HL-60 (cell line): Measurements from ENCODE around the gene KIF3A.

Source experiments
- DNase-seq, 2 experiments: peaks; one replicate each; pipeline ENCODE4 v3.0.0-alpha.2; 2010 to 2020; ENCODE audit warnings: low read depth in 1 of 2, low spot score in 1 of 2
- H3K27ac ChIP-seq: fragments of 250-450 bp; sonication (Bioruptor Pico); replicated peaks from 2 replicates; pipeline ENCODE4 v1.5.1; 2020; ENCODE audit warnings: mild to moderate bottlenecking, moderate library complexity
- H3K27me3 ChIP-seq: fragments of 250-450 bp; sonication (Bioruptor Pico); 2 replicates; pipeline ENCODE4 v1.5.1; 2021; ENCODE audit warnings: mild to moderate bottlenecking, moderate library complexity; ENCODE audit not compliant: insufficient read depth, poor library complexity, severe bottlenecking
- H3K4me3 ChIP-seq: replicated peaks from 2 replicates; pipeline ENCODE4 v1.5.1; 2011; ENCODE audit warnings: mild to moderate bottlenecking, control low read depth, low read length; ENCODE audit not compliant: insufficient read depth
- GABPA ChIP-seq: IDR thresholded peaks from 2 replicates; pipeline ENCODE4 v1.6.1; 2012; ENCODE audit warnings: low read depth
- POLR2AphosphoS5 ChIP-seq: IDR thresholded peaks from 2 replicates; pipeline ENCODE4 v1.6.1; 2012; ENCODE audit warnings: low read depth
- SPI1 ChIP-seq: IDR thresholded peaks from 2 replicates; pipeline ENCODE4 v1.6.1; 2012; ENCODE audit warnings: low read depth, mild to moderate bottlenecking, borderline replicate concordance
- TF ChIP-seq, protein P1 (sequence below): IDR thresholded peaks from one replicate; pipeline ENCODE4 v1.5.1; 2011; ENCODE audit warnings: low read length, control low read depth, inconsistent platforms; ENCODE audit not compliant: insufficient read depth
- TF ChIP-seq, protein P2 (sequence below): IDR thresholded peaks from 2 replicates; pipeline ENCODE4 v1.6.1; 2012; ENCODE audit warnings: low read depth; ENCODE audit not compliant: insufficient replicate concordance

KIF3A gene

GRCh38 chr5:132653716-132654115 is 83.6 kb downstream of the KIF3A start:
- H3K27me3 ChIP-seq, result no peaks in the 10 kb centered on the region
- TF ChIP-seq, protein P1, sequence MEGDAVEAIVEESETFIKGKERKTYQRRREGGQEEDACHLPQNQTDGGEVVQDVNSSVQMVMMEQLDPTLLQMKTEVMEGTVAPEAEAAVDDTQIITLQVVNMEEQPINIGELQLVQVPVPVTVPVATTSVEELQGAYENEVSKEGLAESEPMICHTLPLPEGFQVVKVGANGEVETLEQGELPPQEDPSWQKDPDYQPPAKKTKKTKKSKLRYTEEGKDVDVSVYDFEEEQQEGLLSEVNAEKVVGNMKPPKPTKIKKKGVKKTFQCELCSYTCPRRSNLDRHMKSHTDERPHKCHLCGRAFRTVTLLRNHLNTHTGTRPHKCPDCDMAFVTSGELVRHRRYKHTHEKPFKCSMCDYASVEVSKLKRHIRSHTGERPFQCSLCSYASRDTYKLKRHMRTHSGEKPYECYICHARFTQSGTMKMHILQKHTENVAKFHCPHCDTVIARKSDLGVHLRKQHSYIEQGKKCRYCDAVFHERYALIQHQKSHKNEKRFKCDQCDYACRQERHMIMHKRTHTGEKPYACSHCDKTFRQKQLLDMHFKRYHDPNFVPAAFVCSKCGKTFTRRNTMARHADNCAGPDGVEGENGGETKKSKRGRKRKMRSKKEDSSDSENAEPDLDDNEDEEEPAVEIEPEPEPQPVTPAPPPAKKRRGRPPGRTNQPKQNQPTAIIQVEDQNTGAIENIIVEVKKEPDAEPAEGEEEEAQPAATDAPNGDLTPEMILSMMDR, result no peak
- TF ChIP-seq, protein P2, sequence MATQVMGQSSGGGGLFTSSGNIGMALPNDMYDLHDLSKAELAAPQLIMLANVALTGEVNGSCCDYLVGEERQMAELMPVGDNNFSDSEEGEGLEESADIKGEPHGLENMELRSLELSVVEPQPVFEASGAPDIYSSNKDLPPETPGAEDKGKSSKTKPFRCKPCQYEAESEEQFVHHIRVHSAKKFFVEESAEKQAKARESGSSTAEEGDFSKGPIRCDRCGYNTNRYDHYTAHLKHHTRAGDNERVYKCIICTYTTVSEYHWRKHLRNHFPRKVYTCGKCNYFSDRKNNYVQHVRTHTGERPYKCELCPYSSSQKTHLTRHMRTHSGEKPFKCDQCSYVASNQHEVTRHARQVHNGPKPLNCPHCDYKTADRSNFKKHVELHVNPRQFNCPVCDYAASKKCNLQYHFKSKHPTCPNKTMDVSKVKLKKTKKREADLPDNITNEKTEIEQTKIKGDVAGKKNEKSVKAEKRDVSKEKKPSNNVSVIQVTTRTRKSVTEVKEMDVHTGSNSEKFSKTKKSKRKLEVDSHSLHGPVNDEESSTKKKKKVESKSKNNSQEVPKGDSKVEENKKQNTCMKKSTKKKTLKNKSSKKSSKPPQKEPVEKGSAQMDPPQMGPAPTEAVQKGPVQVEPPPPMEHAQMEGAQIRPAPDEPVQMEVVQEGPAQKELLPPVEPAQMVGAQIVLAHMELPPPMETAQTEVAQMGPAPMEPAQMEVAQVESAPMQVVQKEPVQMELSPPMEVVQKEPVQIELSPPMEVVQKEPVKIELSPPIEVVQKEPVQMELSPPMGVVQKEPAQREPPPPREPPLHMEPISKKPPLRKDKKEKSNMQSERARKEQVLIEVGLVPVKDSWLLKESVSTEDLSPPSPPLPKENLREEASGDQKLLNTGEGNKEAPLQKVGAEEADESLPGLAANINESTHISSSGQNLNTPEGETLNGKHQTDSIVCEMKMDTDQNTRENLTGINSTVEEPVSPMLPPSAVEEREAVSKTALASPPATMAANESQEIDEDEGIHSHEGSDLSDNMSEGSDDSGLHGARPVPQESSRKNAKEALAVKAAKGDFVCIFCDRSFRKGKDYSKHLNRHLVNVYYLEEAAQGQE, result no peak
- TF ChIP-seq POLR2AphosphoS5 (no peak), SPI1 (no peak), GABPA (no peak)
- no peak overlapping the region for H3K27ac ChIP-seq
- DNase-seq, result no peak
- H3K4me3 ChIP-seq, result no peak overlapping the region

DNA sequence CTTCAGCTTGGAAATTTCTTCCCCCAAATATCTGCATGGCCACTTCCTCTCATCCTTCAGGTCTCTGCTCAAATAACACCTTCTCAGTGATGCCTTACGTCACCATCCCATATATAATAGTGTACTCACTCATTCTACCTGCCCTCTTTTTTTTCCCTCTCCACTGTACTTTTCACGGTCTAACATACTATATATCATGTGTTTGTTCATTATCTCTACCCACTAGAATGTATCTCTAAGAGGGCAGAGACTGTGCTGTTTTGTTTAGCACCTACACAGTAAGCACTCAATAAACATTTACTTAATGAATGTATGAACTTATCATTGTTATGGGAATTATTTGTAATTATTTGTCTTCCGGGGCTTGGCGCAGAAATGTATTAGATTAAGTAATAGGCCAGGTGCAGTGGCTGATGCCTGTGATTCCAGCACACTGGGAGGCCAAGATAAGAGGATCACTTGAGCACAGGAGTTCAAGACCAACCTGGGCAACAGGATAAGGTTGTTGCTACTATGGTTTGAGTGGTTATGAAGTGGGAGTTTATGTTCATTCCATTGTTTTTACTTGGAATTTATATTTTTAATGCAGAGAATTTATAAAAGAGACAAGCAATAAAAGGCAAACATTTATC is 85.4 kb downstream of the KIF3A start:
- H3K27me3 ChIP-seq, result no peaks in the 10 kb centered on the region
- H3K4me3 ChIP-seq, result no peak overlapping the region
- no peak for DNase-seq
- TF ChIP-seq, protein P2, result no peak
- TF ChIP-seq, protein P1, result no peak
- no peak for TF ChIP-seq SPI1
- TF ChIP-seq GABPA, result no peak
- TF ChIP-seq POLR2AphosphoS5, result no peak
- no peak overlapping the region for H3K27ac ChIP-seq

DNA sequence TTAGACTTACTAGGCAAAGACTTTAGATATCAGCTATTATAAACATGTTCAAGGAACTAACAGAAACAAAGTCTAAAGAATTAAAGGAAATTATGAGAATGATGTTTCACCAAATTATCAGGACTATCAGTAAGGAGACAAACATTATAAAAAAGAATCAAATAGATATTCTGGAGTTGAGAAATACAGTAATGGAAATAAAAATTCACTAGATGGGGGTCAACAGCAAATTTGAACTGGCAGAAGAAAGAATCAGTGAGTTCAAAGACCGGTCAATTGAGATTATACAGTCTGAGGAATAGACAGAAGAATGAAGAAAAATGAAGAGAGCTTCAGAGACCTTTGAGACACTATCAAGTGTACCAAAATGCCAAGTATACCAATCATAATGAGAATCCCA is 89.0 kb downstream of the KIF3A start:
- Histone ChIP-seq H3K27ac (no peak overlapping the region), H3K4me3 (no peak overlapping the region), H3K27me3 (no peaks in the 10 kb centered on the region)
- no peak for DNase-seq
- TF ChIP-seq, protein P2, result no peak
- TF ChIP-seq GABPA (no peak), SPI1 (no peak), POLR2AphosphoS5 (no peak)
- TF ChIP-seq, protein P1, result no peak
